Peyer's patch (tissue), 4 donors: ENCODE measurements around the gene LRCH3. TPM values are rescaled to one million over a fixed set of nuclear protein-coding genes. Genes with fewer than 3 reads are reported as not detected.

Experiments used
- DNase-seq, 3 donors: peaks; one replicate each; pipeline ENCODE4 v3.0.0-alpha.2; 2017 to 2019
- H3K27ac ChIP-seq, 4 donors: fragments of 200-600 bp; sonication (generic); one replicate each; pipeline ENCODE4 v1.5.1; 2016 to 2019
- H3K27me3 ChIP-seq, 2 donors: fragments of 200-600 bp; sonication (generic); one replicate each; pipeline ENCODE4 v1.5.1; 2019
- H3K36me3 ChIP-seq, 3 donors: fragments of 200-600 bp; sonication (generic); one replicate each; pipeline ENCODE4 v1.5.1; 2016 to 2019
- H3K4me1 ChIP-seq, 4 donors: fragments of 200-600 bp; sonication (generic); one replicate each; pipeline ENCODE4 v1.5.1; 2016 to 2019
- H3K4me3 ChIP-seq, 4 donors: fragments of 200-600 bp; sonication (generic); 1 replicate in 3 of 4; 2 replicates in 1 of 4; pipeline ENCODE4 v1.5.1; 2016 to 2019; ENCODE audit warnings: mild to moderate bottlenecking in 1 of 4
- H3K9me3 ChIP-seq, 4 donors: fragments of 200-600 bp; sonication (generic); one replicate each; pipeline ENCODE4 v1.5.1; 2016 to 2019; ENCODE audit warnings: mild to moderate bottlenecking in 1 of 4
- CTCF ChIP-seq, 6 experiments: fragments of 450-650 bp in 4 of 6; fragments of 200-600 bp in 2 of 6; sonication (generic) in 1 of 6; IDR thresholded peaks; one replicate each; pipeline ENCODE4 v1.5.1; 2017 to 2019; ENCODE audit warnings: antibody characterized with exemption in 6 of 6, mild to moderate bottlenecking in 3 of 6, moderate library complexity in 1 of 6
- POLR2A ChIP-seq, 2 donors: fragments of 450-650 bp; IDR thresholded peaks; one replicate each; pipeline ENCODE4 v1.5.1; 2017; ENCODE audit warnings: antibody characterized with exemption in 2 of 2, mild to moderate bottlenecking in 2 of 2, moderate library complexity in 2 of 2
- total RNA-seq, 4 donors: library from RNA; depleted of rRNA; stranded (reverse); fragments of >200 nt; gene quantifications; one replicate each; pipeline ENCODE4 v1.1.0, GENCODE V29; 2016

The LRCH3 gene
- total RNA-seq, 4 donors from 2014 or later, result 31.2 to 90.0 (median 41.7) TPM

- Histone ChIP-seq H3K4me3 (no peak overlapping the region), H3K27ac (no peak overlapping the region), H3K27me3 (no peaks in the 10 kb centered on the region), H3K36me3 (no peaks in the 10 kb centered on the region), H3K9me3 (no peaks in the 10 kb centered on the region), H3K4me1 (peaks cover 0 to 4% (median 0%) of the 10 kb centered on the region in 4 donors)
- no peak for DNase-seq
- TF ChIP-seq CTCF (IDR thresholded peaks at IDR 0.05) (no peak), POLR2A (IDR thresholded peaks at IDR 0.05) (no peak)
These were observed 19.8 kb downstream of the LRCH3 start for GRCh38 chr3:197810901-197811300.

- no peaks in the 10 kb centered on the region for H3K9me3 ChIP-seq
- TF ChIP-seq POLR2A (IDR thresholded peaks at IDR 0.05), result no peak
- TF ChIP-seq CTCF (IDR thresholded peaks at IDR 0.05), result no peak
- no peaks in the 10 kb centered on the region for H3K27me3 ChIP-seq
- H3K27ac ChIP-seq, result peak overlapping the region in 1 of 4 donors; percentile 12
- H3K36me3 ChIP-seq, result no peaks in the 10 kb centered on the region
- peak in 1 of 3 donors; percentile 56 for DNase-seq
- no peak overlapping the region for H3K4me3 ChIP-seq
- H3K4me1 ChIP-seq, result peaks cover 0 to 4% (median 0%) of the 10 kb centered on the region in 4 donors
These were observed 20.3 kb downstream of the LRCH3 start for GRCh38 chr3:197811343-197811742.

GRCh38 chr3:197814372-197814771, 23.3 kb downstream of the LRCH3 start:
- H3K27ac ChIP-seq, result no peak overlapping the region
- DNase-seq, result no peak
- TF ChIP-seq POLR2A (IDR thresholded peaks at IDR 0.05), result no peak
- TF ChIP-seq CTCF (IDR thresholded peaks at IDR 0.05), result no peak
- H3K36me3 ChIP-seq, result no peaks in the 10 kb centered on the region
- peaks cover 0 to 4% (median 0%) of the 10 kb centered on the region in 4 donors for H3K4me1 ChIP-seq
- H3K4me3 ChIP-seq, result no peak overlapping the region
- H3K27me3 ChIP-seq, result no peaks in the 10 kb centered on the region
- H3K9me3 ChIP-seq, result no peaks in the 10 kb centered on the region

GRCh38 chr3:197820550-197821335, 29.7 kb downstream of the LRCH3 start:
- no peaks in the 10 kb centered on the region for H3K9me3 ChIP-seq
- peak overlapping the region in 1 of 4 donors; percentile 2 for H3K27ac ChIP-seq
- no peak overlapping the region for H3K4me3 ChIP-seq
- TF ChIP-seq CTCF (IDR thresholded peaks at IDR 0.05), result no peak
- no peak for TF ChIP-seq POLR2A (IDR thresholded peaks at IDR 0.05)
- peaks cover 0 to 4% (median 0%) of the 10 kb centered on the region in 3 donors for H3K36me3 ChIP-seq
- peaks cover 0 to 15% (median 0%) of the 10 kb centered on the region in 4 donors for H3K4me1 ChIP-seq
- H3K27me3 ChIP-seq, result no peaks in the 10 kb centered on the region
- DNase-seq, result no peak

- Histone ChIP-seq H3K4me1 (no peaks in the 10 kb centered on the region), H3K9me3 (no peaks in the 10 kb centered on the region), H3K27ac (no peak overlapping the region), H3K27me3 (no peaks in the 10 kb centered on the region), H3K4me3 (no peak overlapping the region), H3K36me3 (peaks cover 0 to 62% (median 0%) of the 10 kb centered on the region in 3 donors)
- DNase-seq, result no peak
- TF ChIP-seq POLR2A (IDR thresholded peaks at IDR 0.05), result no peak
- no peak for TF ChIP-seq CTCF (IDR thresholded peaks at IDR 0.05)
These were observed 38.5 kb downstream of the LRCH3 start for GRCh38 chr3:197829397-197830045.
